ENCODE data around the gene SPDYE6. TPM values are rescaled to one million over a fixed set of nuclear protein-coding genes. Genes with fewer than 3 reads are reported as not detected.

The SPDYE6 gene
- polyA plus RNA-seq, 3 donors = 0.12 to 0.29 TPM; not detected in 1

GRCh38 chr7:102404005-102404861, 48.0 kb upstream of the SPDYE6 start:
- Mint-ChIP-seq H3K4me1 (peaks cover 4% of the 10 kb centered on the region), H3K36me3 (peaks cover 77 to 96% of the 10 kb centered on the region in 2 donors), H3K27ac (peak overlapping the region in 3 of 7 donors; percentile 1 to 76 (median 26))

GRCh38 chr7:102403563-102403962, 47.3 kb upstream of the SPDYE6 start:
- Mint-ChIP-seq H3K4me1 (peaks cover 4% of the 10 kb centered on the region), H3K36me3 (peaks cover 77 to 98% of the 10 kb centered on the region in 2 donors), H3K4me3 (no peak overlapping the region), H3K9me3 (no peaks in the 10 kb centered on the region), H3K27me3 (ENCODE audit: low read depth in 3 of 3) (no peaks in the 10 kb centered on the region), H3K27ac (peak overlapping the region in 1 of 7 donors; percentile 31)
- Histone ChIP-seq H4K20me1 (ENCODE audit: insufficient read depth, low read length) (peaks cover 9% of the 10 kb centered on the region), H3K27me3 (ENCODE audit: control insufficient read depth in 2 of 2, insufficient read depth in 2 of 2, low read length in 2 of 2) (no peaks in the 10 kb centered on the region), H3K79me2 (ENCODE audit: insufficient read depth, low read length) (no peaks in the 10 kb centered on the region), H3K9me3 (replicated peaks in 1 of 2; ENCODE audit: control insufficient read depth in 1 of 2, insufficient read depth in 1 of 2, low read length in 2 of 2) (no peaks in the 10 kb centered on the region), H3K4me2 (replicated peaks; ENCODE audit: extremely low read depth, low read length, poor library complexity, severe bottlenecking) (no peak overlapping the region), H3K4me3 (replicated peaks in 1 of 3; ENCODE audit: low read depth in 2 of 3, low read length in 3 of 3) (no peak overlapping the region), H2AFZ (ENCODE audit: insufficient read depth, low read depth, low read length, poor library complexity, severe bottlenecking) (no peak overlapping the region), H3K36me3 (replicated peaks in 1 of 2; ENCODE audit: control insufficient read depth in 1 of 2, insufficient read depth in 2 of 2, low read length in 2 of 2) (peaks cover 61 to 98% of the 10 kb centered on the region in 2 donors), H3K4me1 (ENCODE audit: control insufficient read depth in 1 of 2, insufficient read depth in 2 of 2, low read length in 2 of 2) (peaks cover 0 to 3% of the 10 kb centered on the region in 2 donors), H3K27ac (ENCODE audit: low read depth in 1 of 2, low read length in 2 of 2) (no peak overlapping the region), H3K9ac (ENCODE audit: insufficient read depth, low read length, poor library complexity, severe bottlenecking) (no peak overlapping the region)
- TF ChIP-seq CTCF (IDR thresholded peaks at IDR 0.05) = no peak
- DNase-seq = no peak
- 100% methylated on average over 2 of the region's 3 CpGs for WGBS (ENCODE audit: insufficient coverage)
- intact Hi-C loops (cut with micrococcal nuclease) = no loop called here

More at GRCh38 chr7:102404005-102404861, 48.0 kb upstream of the SPDYE6 start:
- H3K4me1 ChIP-seq (ENCODE audit: control insufficient read depth in 1 of 2, insufficient read depth in 2 of 2, low read length in 2 of 2) = peaks cover 0 to 3% of the 10 kb centered on the region in 2 donors
- H3K4me3 Mint-ChIP-seq = no peak overlapping the region
- peaks cover 9% of the 10 kb centered on the region for H4K20me1 ChIP-seq (ENCODE audit: insufficient read depth, low read length)
- H3K4me3 ChIP-seq (replicated peaks in 1 of 3; ENCODE audit: low read depth in 2 of 3, low read length in 3 of 3) = no peak overlapping the region
- no peak overlapping the region for H3K4me2 ChIP-seq (replicated peaks; ENCODE audit: extremely low read depth, low read length, poor library complexity, severe bottlenecking)
- H3K9ac ChIP-seq (ENCODE audit: insufficient read depth, low read length, poor library complexity, severe bottlenecking) = no peak overlapping the region
- no peak overlapping the region for H3K27ac ChIP-seq (ENCODE audit: low read depth in 1 of 2, low read length in 2 of 2)
- no peaks in the 10 kb centered on the region for H3K27me3 Mint-ChIP-seq (ENCODE audit: low read depth in 3 of 3)
- intact Hi-C loops (cut with micrococcal nuclease) = no loop called here
- H3K9me3 ChIP-seq (replicated peaks in 1 of 2; ENCODE audit: control insufficient read depth in 1 of 2, insufficient read depth in 1 of 2, low read length in 2 of 2) = no peaks in the 10 kb centered on the region
- peak; percentile 65 to 80 (median 79) for DNase-seq
- H3K27me3 ChIP-seq (ENCODE audit: control insufficient read depth in 2 of 2, insufficient read depth in 2 of 2, low read length in 2 of 2) = no peaks in the 10 kb centered on the region
- WGBS (ENCODE audit: insufficient coverage) = 76% methylated on average over 7 of the region's 15 CpGs
- no peak overlapping the region for H2AFZ ChIP-seq (ENCODE audit: insufficient read depth, low read depth, low read length, poor library complexity, severe bottlenecking)
- H3K36me3 ChIP-seq (replicated peaks in 1 of 2; ENCODE audit: control insufficient read depth in 1 of 2, insufficient read depth in 2 of 2, low read length in 2 of 2) = peaks cover 64 to 98% of the 10 kb centered on the region in 2 donors
- H3K9me3 Mint-ChIP-seq = no peaks in the 10 kb centered on the region
- H3K79me2 ChIP-seq (ENCODE audit: insufficient read depth, low read length) = no peaks in the 10 kb centered on the region
- peak; percentile 84 for TF ChIP-seq CTCF (IDR thresholded peaks at IDR 0.05)
